GM18517 (cell line): ENCODE data around the gene EIF3F.

ENCODE experiments used
- ATAC-seq: cut with Tn5 transposase; IDR thresholded peaks from one replicate; pipeline ENCODE4 v1.9.1; 2021; ENCODE audit warnings: mild to moderate bottlenecking, moderate library complexity; ENCODE audit not compliant: unreplicated experiment

Gene EIF3F

DNA sequence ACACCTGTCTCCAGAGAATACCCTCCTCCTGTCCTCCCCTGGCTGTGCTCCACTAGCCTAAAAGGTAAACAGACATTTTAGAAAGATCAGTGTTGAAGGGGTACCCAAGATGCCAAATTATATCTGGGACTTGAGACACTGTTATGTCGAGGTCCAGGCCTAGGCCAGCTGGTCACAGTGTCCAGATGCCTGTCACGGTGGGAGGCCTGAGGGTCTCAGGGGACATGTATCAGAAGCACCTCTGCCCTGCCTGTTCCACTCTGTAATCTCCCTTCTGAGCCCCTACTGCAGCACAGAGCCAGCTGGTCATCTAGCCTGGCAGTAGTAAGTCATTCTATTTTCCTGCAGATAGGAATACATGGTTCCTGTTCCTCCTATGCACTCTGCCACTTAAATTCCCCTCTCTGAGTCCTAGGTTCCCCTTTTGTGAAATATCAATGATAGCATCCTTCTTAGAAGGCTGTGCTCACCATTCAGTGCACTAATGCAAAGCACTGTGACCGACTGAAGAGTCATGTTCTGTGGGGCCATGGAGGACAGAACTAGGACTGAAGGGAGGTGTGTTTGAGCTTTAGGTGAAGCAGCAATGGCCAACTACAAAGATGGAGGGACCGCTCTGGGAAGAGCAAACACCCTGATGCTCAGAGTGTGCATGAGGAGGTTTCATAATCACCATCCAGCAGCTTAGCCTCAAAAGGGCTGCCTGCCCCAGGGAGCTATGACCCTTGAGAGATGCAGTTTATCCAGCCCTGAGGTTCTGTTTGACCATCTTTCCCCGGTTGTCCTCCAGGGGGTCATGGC lies 49.1 kb downstream of the EIF3F start:
- no peak for ATAC-seq

DNA sequence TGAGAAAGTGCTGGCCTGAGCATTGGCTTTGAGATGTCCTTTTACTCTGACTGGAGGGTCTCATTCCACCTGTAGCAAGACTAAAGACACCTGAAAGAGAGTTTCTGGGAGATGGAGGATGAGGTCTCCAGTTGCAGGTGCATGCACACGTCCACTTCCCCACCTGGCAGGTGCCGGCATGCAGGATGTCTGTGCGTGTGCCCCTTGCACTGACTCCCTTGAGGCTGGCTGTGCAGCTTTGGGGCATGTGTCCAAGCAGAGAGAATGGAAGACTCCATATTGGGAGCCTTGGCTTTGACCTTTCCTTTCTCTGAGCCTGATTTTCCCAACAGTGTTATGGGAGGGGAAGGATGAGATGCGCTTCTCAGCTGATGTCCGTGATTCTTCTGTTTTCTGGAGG lies 49.8 kb downstream of the EIF3F start:
- no peak for ATAC-seq

DNA sequence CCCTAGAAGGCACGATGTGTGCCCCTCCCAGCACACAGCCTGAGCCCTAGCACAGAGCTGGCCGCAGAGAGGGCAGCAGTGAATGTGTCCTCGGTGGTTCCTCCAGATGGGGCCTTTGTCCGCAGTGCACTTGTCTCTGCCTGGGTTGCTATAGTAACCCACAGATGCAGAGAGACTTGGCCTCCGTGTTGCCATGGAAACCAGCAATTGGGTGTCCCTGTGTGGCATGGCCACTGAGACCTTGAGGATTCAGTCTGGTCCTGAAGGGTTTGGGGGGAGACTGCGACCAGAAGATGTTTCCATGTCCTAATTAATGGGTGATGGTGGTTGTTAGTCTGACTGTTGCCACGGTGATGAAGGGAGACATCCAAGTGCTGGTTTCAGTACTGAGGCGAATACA lies 51.3 kb downstream of the EIF3F start:
- no peak for ATAC-seq

DNA sequence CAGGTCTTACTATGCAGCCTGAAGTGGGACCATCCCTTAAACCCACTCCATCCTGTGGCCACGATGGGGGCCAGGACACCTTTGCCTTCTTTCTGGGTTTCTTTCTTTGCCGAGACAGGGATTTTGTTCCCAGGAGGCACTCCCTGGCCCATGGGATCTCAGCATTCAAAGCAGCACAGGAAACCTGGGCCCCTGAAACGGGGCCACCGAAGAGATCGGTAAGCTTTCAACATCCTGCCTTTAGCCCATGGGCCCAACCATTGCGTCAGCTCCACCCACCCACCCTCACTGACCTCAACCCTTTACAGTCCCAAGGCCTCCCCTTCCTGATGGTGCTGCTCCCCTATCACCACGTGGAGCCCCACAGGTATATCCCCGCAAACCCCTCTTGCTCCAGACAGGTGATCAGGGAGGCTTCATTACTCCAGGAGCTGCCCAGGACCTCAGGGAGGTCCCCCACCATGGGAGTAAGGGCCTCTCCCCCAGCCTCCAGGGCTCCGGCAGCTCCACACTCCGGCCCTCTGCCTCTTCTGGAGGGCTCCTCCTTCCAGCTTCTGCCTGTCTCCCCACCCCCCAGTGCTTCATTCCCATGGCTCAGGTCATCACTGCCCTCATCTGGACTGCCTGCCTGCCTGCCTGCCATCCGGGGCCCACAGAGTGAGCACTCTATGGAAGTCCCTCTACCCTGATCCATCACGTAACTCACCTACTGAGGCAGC lies 51.8 kb downstream of the EIF3F start:
- no peak for ATAC-seq

DNA sequence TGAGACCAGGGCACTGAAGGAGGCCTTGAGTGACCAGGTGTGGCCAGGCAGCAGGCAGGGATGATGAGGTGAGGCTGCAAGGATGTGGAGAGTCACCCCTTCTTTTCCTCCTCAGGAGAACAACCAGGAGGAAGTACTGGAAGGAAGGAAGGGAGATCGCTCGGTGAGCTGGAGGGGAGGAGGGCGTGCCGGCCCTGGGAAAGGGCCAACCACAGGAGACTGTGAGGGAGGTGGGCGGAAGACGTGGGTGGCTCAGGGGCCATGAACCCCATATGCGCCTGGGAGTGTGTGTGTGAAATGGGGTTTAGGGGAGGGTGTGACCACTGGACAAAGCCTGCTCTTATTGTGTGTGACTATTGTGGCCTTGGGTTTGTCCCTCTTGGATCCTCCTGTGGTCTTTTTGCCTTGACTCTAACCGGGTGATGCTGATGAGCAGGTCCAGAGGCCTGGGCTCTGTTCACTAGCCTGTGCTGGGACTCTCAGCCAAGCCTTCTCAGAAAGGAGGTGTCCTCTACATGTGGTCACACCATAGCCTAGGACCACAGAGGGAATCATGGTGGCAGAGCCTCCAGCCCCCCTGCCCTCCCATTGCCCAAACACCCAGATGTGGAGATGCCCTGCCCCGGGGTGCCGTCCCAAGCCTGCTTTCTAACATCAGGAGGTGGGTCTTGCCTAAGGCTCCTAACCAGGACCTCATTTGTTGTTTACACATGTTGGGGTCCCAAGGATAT lies 52.6 kb downstream of the EIF3F start:
- no peak for ATAC-seq

DNA sequence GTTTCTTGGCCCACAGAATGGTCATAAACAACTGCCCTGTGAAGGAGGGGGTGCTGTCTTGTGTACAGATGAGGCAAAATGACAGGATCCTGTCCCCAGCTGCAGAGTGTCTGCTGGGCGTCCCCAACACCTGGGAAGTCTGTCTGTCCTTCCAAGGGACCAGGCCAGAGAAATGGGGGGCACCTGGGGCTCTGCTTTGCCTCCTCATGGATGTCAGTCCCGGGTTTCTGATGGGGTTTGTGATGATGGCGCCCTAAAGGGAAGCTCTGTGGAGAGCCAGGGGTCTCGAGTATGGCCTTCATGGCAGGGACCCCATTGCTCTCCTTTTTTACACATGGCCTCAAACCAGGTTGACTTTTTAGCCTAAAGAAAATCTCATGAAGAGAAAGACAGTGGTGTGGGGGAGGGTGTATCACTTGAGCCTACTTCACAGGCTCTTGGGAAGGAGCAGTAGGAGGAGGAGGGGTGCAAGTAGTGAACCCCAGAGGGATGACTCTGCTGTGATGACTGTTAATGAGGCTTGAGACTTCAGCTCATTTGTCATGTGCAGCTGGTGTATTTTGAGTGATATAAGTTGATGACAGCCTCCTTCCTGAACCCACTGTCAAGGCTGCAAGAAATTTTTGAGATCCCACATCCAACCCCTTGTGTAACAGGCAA lies 53.3 kb downstream of the EIF3F start:
- no peak for ATAC-seq

DNA sequence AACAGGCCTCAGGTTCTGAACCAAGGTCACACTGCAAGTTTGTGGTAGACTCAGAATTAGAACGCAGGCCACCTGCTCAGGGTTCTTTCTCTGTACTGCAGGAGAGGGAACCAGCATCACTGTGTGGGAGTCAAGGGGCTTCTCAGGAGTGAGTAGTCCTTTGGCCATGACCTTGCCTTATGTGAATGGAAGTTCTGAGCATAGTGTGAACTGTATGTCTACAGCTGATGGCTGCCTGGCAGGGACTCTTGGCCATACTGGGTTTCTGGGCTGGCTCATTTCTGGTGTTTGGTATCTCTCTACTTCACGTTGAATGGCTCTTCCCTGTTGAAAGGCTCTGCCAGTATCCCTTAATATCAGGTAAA lies 53.8 kb downstream of the EIF3F start:
- no peak for ATAC-seq

DNA sequence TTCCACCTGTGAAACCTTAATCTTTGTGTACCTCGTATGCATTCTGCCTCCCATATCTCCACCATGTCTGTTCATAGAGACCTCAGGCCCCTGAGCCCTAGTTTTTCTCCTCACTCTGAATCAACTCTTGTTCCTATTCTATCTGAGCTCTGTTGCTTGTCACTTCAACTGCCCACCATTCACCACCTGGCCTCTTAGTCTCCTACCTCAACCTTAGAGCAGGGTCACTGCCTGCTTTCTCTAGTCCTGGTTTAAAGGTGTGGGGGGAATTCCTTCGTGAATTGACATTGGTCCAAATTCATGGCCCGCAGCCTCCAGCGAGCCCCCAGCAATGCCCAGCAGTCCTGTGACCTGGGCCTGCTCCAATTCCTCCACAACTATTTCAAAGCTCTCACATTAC lies 54.4 kb downstream of the EIF3F start:
- no peak for ATAC-seq

DNA sequence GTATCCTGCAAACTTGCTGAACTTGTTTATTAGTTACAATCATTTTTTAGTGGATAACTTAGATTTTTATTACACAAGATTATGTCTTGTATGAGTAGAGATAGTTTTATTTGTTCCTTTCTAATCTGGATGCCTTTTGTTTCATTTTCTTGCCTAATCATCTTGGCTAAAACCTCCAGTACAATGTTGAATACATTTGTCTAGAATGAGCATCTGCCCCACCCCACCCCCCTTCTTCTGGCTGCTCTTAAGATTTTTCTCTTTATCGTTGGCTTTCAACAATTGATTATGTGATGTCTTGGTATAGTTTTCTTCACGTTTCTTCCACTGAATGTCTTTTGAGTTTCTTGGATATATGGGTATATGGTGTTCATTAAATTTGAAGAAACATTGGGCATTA lies 56.6 kb downstream of the EIF3F start:
- no peak for ATAC-seq

DNA sequence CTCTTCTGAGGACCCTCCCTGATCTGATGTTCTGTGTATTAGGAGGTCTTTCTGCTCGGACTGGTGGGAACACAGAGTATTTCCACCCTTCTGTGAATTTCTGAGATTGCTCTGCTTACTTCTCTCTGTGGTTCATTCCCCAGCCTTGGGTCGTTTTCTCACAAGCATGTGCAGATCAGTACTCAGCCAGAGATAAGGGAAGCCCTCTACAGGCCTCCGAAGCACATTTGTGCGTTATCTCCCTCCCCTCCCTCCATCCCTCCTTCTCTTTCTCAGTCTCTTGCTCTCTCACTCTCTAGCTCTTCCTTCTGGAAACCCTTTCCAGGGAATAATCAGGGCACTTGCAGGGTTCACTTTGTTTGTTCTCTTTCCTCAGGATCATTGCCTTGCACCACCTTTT lies 58.7 kb downstream of the EIF3F start:
- no peak for ATAC-seq

DNA sequence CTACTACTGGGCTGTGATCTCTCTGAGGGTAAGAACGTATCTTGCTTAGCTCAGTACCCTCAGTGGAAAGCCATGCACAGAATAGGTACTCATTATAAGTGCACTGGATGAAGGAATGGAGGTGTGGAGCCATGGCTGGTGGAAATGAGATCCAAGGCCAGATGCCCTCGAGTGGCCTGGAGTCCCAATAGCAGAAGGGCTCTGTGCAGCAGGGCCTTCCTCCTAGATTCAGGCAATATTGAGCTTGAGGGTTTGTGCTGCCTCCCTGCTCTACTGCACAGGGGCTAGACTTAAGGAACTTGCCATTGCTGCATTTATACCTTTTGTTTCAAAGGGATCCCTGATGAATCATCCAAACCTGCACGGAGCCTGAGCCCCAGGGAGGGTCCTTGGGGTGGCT lies 60.2 kb downstream of the EIF3F start:
- ATAC-seq: no peak

DNA sequence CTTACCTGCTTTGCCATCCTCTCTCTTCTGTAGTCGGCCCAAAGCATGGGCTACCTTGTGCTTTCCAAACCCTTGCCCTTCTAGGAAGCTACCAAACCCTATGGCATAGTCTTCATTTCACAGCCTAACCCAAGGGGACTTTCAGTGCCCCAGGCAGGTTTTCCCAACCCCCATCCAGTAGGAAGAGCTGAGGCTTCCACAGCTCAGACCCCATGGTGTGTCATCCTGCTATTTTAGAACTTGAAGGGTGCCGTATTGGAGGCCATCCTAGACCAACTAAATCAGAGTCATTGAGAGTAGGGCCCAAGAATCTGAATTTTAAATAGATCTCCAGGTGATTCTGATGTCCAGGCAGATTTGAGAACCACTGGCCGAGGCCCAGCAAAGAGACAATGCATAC lies 61.9 kb downstream of the EIF3F start:
- ATAC-seq: no peak
